KG1 (cell line): ENCODE results near the gene CST11.
"Not testable (repeated sequence)": the region's sequence is repeated elsewhere in the genome, so short reads cannot be mapped to it uniquely, and the experiment has no call there.

Experiments
- DNase-seq: peaks from one replicate; lab custom pipeline; 2025; lab: John Stamatoyannopoulos, UW

CST11 gene, protein sequence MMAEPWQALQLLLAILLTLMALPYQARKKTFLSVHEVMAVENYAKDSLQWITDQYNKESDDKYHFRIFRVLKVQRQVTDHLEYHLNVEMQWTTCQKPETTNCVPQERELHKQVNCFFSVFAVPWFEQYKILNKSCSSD

DNA sequence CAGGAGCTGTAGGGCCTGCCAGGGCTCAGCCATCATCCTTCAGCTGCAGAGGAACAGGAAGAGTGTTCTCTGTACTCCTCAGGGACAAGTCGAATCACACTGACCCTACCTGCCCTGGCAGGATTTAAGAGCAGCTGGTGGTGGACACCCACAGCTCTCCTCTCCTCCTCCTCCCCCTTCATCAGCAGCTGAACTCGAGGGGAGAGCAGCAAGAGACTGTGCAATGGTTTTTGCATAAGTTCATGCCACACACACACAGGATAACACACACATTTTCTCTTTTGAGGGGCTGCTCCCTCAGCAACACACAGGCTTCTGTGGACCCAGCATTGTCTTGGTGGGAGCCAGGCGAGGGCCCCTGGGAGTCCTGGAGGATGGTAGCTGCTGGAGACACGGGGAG is at the start of gene CST11:
Gene CST11, minus strand, starts transcription at position 101 of the 400 bp plus-strand sequence. Its CDS starts 65 bp downstream, at position 36.
- DNase-seq: no peak

- no peak for DNase-seq
These were observed 49.2 kb upstream of the CST11 start for GRCh38 chr20:23501926-23502325.

GRCh38 chr20:23497536-23497935 is 44.9 kb upstream of the CST11 start:
- DNase-seq: no peak

- DNase-seq: no peak
These were observed 40.6 kb upstream of the CST11 start for GRCh38 chr20:23493172-23493772.

DNA sequence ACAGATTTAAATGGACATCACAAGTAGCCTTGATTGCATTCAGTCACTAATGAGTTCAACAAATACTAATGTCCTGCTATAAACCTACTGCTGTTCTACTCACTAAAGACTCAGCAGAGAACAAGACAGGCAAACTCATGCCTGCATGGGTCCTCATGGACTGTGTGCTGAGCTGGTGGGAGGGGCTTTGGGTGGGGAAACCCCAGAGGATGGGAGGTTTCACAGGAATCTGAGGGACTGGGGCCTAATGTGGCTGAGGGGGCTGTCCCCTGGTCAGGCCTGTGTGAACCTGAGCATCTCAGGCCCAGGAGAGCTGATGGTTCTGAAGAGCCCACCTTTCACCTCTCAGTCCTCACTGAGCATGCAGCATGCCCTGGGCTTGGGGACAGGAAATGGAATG is 39.6 kb upstream of the CST11 start:
- no peak for DNase-seq

DNA sequence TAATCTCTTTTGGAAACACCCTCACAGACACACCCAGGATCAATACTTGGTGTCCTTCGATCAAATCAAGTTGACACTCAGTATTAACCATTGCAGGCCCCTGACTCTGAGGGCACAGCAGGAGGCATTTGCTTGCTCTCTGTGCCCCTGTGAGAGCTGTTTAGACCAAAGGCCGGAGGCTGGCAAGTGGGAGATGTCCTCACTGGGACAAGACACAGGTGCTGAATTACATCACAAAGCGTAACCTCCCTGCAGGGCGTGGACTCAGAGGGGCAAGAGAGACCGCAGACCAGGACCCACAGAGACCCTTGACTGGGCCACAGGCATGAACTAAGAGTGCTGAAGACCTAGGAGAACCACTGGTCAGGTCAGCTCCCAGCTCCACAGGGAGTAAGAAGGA is 38.1 kb upstream of the CST11 start, which contains the start of gene CST8:
Gene CST8, plus strand, starts transcription at position 301 of the 400 bp plus-strand sequence. CDS start 551 bp downstream, outside the sequence.
- DNase-seq: no peak

GRCh38 chr20:23488996-23489395 is 36.3 kb upstream of the CST11 start:
- DNase-seq: no peak

- no peak for DNase-seq
These were observed 35.8 kb upstream of the CST11 start for GRCh38 chr20:23488470-23488869.

GRCh38 chr20:23484081-23484480 is 31.4 kb upstream of the CST11 start:
- DNase-seq: no peak

GRCh38 chr20:23482138-23482537 is 29.5 kb upstream of the CST11 start:
- DNase-seq: no peak

DNA sequence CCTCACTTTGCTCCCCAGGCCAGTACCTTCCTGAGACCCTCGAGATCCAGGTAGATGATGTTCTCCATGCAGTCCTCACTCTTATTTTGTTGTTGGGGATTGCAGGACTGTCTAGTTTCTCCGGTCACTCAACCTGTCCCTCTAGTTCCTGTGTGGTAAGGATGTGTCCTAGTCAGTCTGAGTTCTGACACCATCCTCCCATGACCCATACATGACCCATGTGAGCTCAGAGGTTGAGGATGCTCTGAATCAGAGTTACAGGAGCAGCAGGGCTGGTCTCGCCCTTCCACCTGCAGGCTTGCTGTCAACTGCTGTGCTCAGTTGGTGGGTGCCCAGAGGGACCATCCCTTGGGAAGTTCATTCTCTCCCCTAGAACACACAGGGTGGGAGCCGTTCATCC is 26.4 kb upstream of the CST11 start:
- DNase-seq: no peak

GRCh38 chr20:23477223-23477622 is 24.5 kb upstream of the CST11 start:
- DNase-seq: no peak

GRCh38 chr20:23476015-23476754 is 23.5 kb upstream of the CST11 start:
- DNase-seq: no peak

- DNase-seq: no peak
These were observed 22.7 kb upstream of the CST11 start for GRCh38 chr20:23475395-23475794.

DNA sequence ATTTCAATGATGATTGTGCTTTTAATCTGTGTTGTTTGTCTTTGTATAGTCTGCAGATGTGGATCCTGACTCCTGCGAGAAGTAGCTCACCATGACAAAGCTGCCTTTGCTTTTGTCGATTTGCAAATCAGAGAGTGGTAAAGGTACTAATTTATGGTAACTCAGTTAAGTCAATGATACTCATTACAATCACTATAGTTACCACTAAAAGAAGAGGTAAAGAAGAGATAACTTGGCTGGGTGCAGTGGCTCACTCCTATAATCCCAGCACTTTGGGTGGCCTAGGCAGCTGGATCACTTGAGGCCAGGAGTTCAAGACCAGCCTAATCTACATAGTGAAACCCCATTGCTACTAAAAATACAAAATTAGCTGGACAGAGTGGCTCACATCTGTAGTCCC is 20.6 kb upstream of the CST11 start:
- not testable (repeated sequence) for DNase-seq

GRCh38 chr20:23472306-23472705 is 19.6 kb upstream of the CST11 start:
- not testable (repeated sequence) for DNase-seq

DNA sequence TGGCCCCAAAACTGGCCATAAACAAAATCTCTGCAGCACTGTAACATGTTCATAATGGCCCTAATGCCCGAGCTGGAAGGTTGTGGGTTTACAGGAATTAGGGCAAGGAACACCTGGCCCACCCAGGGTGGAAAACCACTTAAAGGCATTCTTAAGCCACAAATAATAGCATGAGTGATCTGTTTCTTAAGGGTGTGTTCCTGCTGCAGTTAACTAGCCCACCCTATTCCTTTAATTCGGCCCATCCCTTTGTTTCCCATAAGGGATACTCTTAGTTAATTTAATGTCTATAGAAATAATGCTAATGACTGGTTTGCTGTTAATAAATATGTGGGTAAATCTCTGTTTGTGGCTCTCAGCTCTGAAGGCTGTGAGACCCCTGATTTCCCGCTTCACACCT is 14.3 kb upstream of the CST11 start:
- not testable (repeated sequence) for DNase-seq

DNA sequence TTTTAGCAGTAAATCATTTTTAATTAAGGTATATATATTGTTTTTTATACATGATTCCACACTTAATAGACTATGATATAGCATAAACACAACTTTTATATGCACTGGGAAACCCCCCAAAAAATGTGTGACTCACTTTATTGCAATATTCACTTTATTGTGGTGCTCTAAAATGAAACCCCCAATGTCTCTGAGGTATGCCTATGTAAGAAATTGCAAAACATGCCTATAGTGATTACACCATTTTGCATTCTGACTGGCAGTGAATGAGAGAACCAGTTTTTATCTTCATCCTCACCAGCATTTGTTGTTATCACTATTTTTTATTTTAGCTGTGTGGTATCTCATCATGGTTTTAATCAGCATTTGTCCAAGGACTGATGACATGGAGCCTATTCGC is 8.5 kb upstream of the CST11 start:
- DNase-seq: no peak

- DNase-seq: no peak
These were observed 6.9 kb upstream of the CST11 start for GRCh38 chr20:23459461-23460150.

DNA sequence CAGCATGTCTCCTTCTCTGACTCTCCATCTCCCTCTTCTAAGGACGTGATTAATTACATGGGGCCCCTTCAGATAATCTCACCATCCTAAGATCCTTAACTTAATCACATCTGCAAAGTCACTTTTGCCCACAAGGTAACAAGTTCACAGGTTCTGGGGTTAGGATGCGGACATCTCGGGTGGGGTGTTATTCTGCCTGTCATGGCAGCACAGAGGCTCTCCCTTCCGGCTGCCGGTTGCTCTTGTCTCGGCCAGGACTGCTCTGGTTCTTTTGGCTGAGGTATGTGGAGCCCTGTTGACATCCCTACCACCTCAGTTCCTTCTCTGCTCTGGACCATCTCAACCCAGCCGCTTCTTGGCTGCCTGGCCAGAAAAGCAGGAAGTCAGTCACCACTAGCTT is 4.2 kb upstream of the CST11 start:
- no peak for DNase-seq

GRCh38 chr20:23456409-23456808 is 3.7 kb upstream of the CST11 start:
- DNase-seq: no peak

DNA sequence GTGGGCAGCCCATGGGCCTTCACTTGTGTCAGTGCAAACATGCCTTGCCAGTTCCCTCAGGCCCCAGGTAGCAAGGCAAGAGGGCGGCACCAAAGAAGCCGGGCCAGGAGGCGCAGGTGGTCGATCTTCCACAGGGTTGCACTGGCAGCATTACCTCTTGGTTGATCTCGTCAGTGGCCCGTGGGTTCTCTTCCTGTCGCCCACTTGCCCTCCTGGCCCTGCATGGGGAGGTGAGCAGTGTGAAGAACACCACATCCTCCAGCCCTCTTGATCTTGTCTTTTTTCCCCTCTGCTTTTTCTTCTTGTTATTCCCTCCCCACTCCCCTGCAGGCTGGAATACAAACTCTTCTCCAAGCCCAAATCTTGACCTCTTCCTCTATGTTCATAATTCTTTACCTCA is 3.0 kb upstream of the CST11 start:
- no peak for DNase-seq

GRCh38 chr20:23454816-23455215 is 2.1 kb upstream of the CST11 start:
- DNase-seq: no peak
